SK-MEL-5 (cell line): Measurements from ENCODE around the gene FCHO1. TPM values are rescaled to one million over a fixed set of nuclear protein-coding genes. Genes with fewer than 3 reads are reported as not detected.

Experiments
- DNase-seq: peaks from one replicate; pipeline ENCODE4 v3.0.0-alpha.2; 2016; ENCODE audit warnings: low read depth, low spot score
- in situ Hi-C: cut with HindIII; loops from 2 replicates; pipeline ENCODE4 v1.10.0; 2016; ENCODE audit warnings: low sequenced_read_pairs, high pct_unique_total_duplicates, low pct_unique_long_range_greater_than_20kb
- total RNA-seq: library from RNA; depleted of rRNA; stranded (reverse); fragments of >200 nt; shearing (Covaris generic); gene quantifications from 2 replicates; pipeline ENCODE4 v1.2.3, GENCODE V29; 2014

The FCHO1 gene
- total RNA-seq, 1 experiment from 2014 or later: 0.92 TPM

DNA sequence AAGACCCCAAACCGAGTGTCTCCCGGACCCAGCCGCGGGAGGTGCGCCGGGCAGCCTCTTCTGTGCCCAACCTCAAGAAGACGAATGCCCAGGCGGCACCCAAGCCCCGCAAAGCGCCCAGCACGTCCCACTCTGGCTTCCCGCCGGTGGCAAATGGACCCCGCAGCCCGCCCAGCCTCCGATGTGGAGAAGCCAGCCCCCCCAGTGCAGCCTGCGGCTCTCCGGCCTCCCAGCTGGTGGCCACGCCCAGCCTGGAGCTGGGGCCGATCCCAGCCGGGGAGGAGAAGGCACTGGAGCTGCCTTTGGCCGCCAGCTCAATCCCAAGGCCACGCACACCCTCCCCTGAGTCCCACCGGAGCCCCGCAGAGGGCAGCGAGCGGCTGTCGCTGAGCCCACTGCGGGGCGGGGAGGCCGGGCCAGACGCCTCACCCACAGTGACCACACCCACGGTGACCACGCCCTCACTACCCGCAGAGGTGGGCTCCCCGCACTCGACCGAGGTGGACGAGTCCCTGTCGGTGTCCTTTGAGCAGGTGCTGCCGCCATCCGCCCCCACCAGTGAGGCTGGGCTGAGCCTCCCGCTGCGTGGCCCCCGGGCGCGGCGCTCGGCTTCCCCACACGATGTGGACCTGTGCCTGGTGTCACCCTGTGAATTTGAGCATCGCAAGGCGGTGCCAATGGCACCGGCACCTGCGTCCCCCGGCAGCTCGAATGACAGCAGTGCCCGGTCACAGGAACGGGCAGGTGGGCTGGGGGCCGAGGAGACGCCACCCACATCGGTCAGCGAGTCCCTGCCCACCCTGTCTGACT lies 24.1 kb upstream of the FCHO1 start:
- no peak for DNase-seq
- in situ Hi-C loops: no loop called here

DNA sequence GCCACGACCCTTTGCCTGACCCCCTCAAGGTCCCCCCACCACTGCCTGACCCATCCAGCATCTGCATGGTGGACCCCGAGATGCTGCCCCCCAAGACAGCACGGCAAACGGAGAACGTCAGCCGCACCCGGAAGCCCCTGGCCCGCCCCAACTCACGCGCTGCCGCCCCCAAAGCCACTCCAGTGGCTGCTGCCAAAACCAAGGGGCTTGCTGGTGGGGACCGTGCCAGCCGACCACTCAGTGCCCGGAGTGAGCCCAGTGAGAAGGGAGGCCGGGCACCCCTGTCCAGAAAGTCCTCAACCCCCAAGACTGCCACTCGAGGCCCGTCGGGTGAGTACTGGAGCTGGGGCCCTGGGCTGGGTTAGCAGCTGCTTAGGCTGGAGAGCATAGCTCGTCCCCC lies 23.4 kb upstream of the FCHO1 start:
- no peak for DNase-seq
- in situ Hi-C loops: no loop called here

DNA sequence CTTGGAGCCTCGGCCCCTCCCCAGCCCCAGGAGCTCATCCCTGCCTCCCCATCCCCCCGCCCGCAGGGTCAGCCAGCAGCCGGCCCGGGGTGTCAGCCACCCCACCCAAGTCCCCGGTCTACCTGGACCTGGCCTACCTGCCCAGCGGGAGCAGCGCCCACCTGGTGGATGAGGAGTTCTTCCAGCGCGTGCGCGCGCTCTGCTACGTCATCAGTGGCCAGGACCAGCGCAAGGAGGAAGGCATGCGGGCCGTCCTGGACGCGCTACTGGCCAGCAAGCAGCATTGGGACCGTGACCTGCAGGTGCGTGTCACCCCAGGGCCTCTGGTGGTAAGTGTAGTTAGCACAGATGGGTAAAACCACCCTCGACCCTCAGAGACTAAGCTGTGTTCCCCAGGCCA lies 18.1 kb upstream of the FCHO1 start:
- in situ Hi-C loops: no loop called here
- DNase-seq: no peak

DNA sequence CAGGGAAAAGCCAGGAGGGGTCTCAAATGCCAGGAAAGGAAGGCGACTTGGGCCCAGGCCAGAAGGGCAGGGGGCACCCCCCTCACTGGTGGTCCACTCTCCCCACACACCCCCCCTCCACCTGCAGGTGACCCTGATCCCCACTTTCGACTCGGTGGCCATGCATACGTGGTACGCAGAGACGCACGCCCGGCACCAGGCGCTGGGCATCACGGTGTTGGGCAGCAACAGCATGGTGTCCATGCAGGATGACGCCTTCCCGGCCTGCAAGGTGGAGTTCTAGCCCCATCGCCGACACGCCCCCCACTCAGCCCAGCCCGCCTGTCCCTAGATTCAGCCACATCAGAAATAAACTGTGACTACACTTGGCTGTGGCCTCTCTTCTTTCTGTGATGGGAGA lies 17.1 kb upstream of the FCHO1 start:
- DNase-seq: no peak

DNA sequence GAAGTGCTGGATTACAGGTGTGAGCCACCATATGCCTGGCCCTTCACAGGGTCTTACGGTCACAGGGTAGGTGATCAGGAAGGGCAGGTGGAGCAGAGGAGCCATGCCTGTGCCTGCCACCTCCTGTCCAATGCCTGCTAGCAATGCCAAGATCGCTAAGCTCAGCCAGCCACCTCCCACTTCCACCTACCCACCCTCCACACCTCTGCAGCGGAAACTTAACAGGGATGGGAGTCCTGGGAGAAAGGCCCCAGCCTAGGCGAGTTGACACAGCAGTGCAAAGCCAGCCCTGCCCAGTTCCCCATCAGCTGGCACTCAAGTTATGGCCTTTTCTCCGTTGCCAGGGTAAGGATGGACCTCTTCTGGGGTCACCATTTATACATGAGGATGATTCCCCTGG lies 15.9 kb upstream of the FCHO1 start:
- in situ Hi-C loops: no loop called here
- no peak for DNase-seq

More for the DNA sequence above, 17.1 kb upstream of the FCHO1 start:
- in situ Hi-C loops: no loop called here

DNA sequence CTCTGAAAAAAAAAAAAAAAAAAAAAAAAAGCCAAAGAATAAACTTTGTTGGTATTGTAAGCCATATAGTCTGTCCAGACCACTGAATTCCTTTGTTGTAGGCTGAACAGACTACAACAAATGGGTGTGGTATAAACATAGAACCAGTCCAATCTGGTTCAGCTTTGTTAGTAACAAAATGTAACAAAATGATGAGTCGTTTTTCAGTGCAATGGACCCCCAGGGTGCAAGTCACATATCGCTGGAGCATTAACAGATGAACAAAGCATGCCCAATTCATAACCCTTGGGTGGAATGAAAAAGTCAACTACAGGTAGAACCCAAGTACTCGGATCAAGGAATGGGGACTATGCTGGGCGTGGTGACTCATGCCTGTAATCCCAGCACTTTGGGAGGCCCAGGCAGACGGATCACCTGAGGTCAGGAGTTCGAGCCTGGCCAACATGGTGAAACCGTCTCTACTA lies 13.6 kb upstream of the FCHO1 start:
- in situ Hi-C loops: no loop called here
- DNase-seq: no peak

DNA sequence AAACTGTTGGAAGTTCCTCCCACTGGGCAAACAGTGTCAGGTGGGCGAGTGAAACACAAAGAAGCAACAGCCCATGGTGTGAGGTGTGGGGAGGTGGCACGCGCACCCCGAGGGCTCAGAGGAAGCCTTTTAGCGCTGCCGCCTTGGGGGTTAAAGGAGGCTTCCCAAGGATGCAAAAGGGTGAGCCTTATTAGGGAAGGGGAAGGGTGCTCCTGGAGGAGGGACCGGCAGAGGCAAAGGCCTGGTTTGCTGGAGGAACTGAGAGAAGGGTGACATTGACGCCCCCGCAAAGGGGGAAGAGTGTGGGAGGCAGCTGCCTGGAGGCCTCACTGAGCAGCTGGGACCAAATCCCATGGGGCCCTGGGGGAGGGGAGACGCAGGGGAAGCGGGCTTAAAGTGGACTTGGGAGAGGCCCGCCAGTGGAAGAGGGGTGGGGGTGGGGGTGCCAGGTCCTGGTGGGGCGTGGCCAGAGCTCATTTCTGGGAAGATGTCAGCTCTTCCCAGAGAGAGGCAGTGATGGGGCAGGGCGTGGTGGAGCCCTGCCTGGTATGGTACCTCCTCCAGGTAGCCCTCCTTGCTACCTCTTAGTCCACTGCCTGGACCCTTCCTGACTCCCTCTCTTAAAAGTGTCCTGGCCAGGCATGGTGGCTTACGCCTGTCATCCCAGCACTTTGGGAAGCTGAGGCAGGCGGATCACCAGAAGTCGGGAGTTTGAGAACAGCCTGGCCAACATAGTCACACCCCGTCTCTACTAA lies 12.0 kb upstream of the FCHO1 start:
- no peak for DNase-seq
- in situ Hi-C loops: no loop called here

DNA sequence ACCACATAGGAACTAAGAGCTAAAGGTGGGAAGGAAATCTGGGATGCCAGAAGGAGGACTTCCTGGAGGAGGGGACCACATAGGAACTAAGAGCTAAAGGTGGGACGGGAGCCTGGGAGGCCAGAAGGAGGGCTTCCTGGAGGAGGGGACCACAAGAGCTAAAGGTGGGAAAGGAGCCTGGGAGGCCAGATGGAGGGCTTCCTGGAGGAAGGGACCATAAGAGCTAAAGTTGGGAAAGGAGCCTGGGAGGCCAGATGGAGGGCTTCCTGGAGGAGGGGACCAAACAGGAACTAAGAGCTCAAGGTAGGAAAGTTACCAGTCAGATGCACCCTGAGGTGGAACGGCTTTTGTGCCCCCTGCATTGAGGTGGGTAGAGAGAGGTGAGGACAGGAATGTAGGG lies 9.8 kb upstream of the FCHO1 start:
- in situ Hi-C loops: no loop called here
- DNase-seq: no peak

DNA sequence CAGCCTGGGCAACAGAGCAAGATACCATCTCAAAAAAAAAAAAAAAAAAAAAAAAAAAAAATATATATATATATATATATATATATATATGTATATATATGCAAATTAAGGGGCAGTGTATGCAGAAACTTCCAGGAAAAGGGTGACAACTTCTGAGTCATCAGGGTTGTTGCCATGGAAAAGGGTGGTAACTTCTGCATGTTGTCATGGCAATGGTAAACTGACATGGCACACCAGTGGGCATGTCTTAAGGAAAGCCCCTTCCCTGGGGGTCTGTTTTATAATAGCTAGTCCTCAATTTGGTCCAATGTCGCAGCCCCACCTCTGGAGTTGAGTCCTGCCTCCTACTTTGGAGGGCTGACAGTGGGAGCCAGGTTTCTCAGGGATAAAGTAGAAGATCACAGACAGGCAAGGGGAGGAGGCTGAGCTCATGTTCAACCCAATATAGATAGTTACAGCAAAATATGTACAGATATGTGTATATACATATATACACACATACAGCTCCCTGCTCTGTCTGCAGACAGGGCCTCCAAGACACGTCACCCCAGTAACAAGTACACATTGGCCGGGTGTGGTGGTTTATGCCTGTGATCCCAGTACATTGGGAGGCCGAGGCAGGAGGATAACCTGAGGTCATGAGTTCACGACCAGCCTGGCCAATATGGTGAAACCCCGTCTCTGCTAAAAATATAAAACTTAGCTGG lies 7.2 kb upstream of the FCHO1 start:
- in situ Hi-C loops: no loop called here
- no peak for DNase-seq

DNA sequence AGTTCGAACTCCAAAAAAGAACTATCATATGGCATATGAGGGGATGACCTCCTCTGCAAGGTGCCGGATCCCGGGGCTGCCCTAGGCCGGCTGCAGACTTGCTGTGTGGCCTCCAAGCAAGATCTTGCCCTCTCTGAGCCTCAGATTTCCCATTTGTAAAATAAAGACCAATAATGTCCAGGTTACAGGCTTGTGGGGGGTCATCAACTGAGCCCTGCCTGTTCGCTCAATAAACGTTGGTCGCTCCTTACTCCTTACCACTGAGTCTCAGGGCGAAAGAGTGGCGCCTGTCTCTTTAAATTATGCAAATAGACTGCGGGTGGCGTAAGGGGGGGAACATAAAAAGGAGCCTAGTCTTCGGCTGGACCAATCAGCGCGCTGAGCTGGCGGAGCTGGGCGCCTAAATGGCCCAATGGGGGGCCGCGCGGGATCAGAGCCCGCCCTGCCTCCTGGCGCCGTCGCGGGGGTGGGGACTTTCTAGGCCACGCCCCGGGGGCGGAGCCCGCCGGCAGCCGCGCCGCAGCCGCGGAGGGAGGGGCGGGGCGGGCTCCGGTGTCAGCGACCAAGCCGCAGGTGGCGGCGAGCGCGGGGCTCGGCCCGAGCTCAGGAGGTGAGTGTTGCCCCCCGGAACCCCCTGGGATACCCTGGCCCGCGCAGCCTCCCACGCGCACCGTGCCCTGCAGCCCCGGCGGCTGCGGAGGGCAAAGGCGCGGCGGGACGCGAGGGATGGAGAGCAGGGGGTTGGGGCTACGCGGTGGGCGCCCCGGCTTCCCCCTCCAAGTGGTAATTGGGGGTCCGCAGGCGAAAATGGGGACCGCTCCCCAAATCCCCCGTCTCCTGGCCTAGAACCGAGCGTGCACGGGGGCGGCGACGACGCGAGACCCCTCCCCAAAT lies 3.8 kb upstream of the FCHO1 start:
- in situ Hi-C loops: no loop called here

DNA sequence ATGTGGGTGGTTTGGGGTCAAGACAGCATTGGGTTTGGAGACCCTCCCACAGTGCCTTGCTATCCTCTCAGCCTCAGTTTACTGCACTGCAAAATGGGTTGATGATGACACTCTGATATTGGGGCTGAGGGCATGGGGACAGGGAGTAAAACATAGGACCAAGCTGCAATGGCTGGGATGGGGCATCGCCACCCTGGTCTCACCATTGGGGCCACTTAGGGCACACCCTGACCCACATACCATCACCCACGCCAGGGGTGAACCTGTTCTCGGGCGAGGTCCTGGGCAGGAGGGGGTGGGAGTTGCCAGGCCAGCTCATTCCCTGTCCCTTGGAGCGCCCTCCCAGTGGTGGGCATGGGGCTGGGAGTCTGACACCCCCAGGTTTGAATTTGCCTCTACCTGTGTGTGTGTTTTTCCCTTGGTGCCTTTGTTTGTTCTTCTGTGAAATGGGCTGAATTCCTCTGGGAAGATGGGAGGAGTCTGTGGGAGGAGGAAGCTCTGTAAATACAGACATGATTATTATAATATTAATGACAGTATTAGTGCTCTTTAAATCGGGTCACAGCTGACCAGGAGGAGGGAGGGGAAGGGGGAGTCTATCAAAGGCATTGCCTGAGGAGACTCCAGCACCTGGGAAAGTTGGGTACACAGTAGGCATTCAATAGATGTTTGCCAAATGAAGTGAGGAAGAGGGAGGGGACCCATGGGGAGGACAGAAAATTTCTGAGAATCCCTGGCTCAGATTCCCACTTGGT lies 2.2 kb upstream of the FCHO1 start:
- no peak for DNase-seq
- in situ Hi-C loops: no loop called here

More for the DNA sequence above, 3.8 kb upstream of the FCHO1 start:
- peak; percentile 93 for DNase-seq

DNA sequence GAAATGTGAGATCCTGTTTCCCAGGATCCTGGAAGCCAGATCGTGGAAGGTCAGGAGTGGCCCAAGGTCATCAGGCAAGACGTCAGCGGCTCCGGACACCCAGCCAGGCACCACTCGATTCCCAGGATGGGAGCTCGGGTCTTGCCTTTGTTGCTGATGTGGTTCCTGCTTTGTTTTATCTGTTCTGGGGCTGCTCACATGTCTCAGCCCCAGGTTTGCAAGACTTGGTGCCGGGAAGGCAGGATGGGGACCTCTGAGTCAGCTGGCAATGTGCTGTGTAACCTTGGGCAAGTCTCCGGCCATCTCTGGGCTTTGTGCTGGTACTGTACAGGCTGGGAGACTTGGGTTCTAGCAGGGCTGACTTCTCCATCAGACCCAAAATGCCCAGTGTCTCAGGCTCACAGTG lies 1.4 kb upstream of the FCHO1 start:
- no peak for DNase-seq
- in situ Hi-C loops: no loop called here

DNA sequence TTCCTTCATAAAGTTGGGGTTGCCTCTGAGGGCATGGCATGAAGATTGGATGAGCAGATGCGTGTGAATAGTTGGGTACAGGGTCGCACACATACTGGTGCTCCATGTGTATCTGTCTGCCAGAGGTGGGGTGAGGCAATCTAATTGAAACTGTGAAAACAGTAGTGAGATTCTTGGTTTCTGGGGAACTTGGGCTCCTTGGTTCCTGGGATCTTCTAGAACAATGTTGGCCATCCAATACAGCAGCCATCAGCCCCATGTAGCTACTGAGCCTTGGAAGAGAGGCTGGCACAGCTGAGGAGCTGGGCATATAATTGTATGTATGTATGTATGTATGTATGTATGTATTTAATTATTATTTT lies 616 bp downstream of the FCHO1 start:
- in situ Hi-C loops: no loop called here
- DNase-seq: no peak

DNA sequence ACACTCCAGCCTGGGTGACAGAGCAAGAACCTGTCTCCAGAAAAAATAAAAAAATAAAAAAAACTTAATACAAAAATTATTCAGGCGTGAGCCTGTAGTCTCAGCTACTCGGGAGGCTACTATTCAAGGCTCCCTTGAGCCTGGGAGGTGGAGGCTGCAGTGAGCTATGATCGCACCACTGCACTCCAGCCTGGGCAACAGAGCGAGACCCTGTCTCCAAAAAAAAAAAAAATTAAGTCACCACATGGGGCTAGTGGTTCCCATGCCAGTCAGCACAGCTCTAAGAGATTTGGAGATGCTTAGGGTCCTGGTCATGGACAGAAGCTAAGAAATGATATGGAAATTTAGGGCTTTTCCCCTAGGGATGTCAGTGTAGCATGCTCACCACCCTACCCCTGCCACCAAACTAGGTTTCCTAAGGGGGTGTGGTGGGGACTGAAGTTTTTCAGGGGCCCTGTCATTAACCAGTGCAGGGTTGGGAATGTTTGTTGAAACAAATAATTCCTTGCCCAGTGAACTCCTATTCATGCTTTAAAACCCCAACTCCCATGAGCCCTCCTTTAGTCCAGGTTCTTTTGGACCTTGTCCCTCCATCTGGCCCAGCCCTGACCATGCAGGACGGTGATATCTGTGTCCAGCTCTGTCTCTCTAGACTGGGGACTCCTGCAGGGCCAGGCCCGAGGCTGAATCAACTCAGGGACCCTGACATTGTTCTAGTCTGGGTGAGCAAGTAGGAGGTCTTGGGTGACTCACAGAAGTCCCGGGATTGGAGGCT lies 1.8 kb downstream of the FCHO1 start:
- no peak for DNase-seq
- in situ Hi-C loops: no loop called here

DNA sequence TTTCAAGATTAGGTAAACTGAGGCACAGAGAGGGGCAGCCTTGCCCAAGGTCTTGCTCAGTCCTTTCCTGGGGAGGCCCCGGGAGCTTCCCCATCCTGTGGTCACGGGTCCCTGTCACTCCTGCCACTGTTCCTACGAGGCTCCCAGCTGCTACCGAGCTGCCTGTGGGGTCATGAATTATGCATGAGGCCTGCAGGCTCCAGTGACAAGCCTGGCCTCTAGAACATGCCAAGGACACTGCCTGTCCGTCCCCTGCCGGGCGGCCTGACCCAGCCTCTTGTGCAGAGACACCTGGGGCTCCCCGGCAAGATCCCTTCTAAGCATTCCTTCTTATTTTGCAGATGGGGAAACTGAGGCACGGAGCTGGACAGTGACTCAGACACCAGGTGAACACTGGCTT lies 2.7 kb downstream of the FCHO1 start:
- DNase-seq: no peak
- in situ Hi-C loops: no loop called here
